CD8-positive, alpha-beta memory T cell (primary cell): ENCODE data around the gene TRPC3. TPM values are rescaled to one million over a fixed set of nuclear protein-coding genes. Genes with fewer than 3 reads are reported as not detected.
A peak's percentile ranks its signal among the peaks of the same experiment; 100 is the strongest.
"Not testable (repeated sequence)": the region's sequence is repeated elsewhere in the genome, so short reads cannot be mapped to it uniquely, and the experiment has no call there.

Experiments used
- CTCF ChIA-PET: fragments of 350-600 bp; sonication (Branson Sonifier 250); formaldehyde crosslinking; loops from one replicate; lab custom pipeline; 2021; ENCODE audit warnings: antibody characterized with exemption; lab: Charles Lee
- POLR2A ChIA-PET: fragments of 350-600 bp; sonication (Branson Sonifier 250); formaldehyde crosslinking; loops from one replicate; lab custom pipeline; 2021; ENCODE audit warnings: antibody characterized with exemption; lab: Charles Lee
- DNase-seq, 5 donors: peaks; one replicate each; pipeline versions ENCODE4 v3.0.0 to v3.0.0-alpha.2; 2020 to 2022; ENCODE audit warnings: mixed read lengths in 1 of 5
- H3K27ac ChIP-seq: one replicate; pipeline ENCODE4 v1.7.0; 2013; ENCODE audit warnings: low read depth, mild to moderate bottlenecking, low read length, moderate library complexity
- H3K27me3 ChIP-seq: 2 replicates; pipeline ENCODE4 v1.7.0; 2013; ENCODE audit warnings: low read length, mild to moderate bottlenecking; ENCODE audit not compliant: insufficient read depth, poor library complexity, severe bottlenecking
- H3K36me3 ChIP-seq: 2 replicates; pipeline ENCODE4 v1.7.0; 2013; ENCODE audit warnings: mild to moderate bottlenecking, low read length, moderate library complexity; ENCODE audit not compliant: insufficient read depth
- H3K4me1 ChIP-seq: 2 replicates; pipeline ENCODE4 v1.7.0; 2013; ENCODE audit warnings: mild to moderate bottlenecking, low read length, moderate library complexity; ENCODE audit not compliant: insufficient read depth
- H3K4me3 ChIP-seq: 2 replicates; pipeline ENCODE4 v1.7.0; 2013; ENCODE audit warnings: mild to moderate bottlenecking, low read length
- H3K9me3 ChIP-seq: 2 replicates; pipeline ENCODE4 v1.7.0; 2013; ENCODE audit warnings: mild to moderate bottlenecking, low read length
- H3K27ac Mint-ChIP-seq, 8 donors: one replicate each; pipeline ENCODE4 v1.8.0; 2020 to 2021; ENCODE audit warnings: mixed read lengths in 8 of 8, mild to moderate bottlenecking in 6 of 8, inconsistent platforms in 3 of 8, moderate library complexity in 3 of 8
- H3K27me3 Mint-ChIP-seq, 2 donors: one replicate each; pipeline ENCODE4 v1.8.0; 2020 to 2021; ENCODE audit warnings: mixed read lengths in 2 of 2, mild to moderate bottlenecking in 1 of 2, moderate library complexity in 1 of 2
- H3K36me3 Mint-ChIP-seq, 3 donors: one replicate each; pipeline ENCODE4 v1.8.0; 2020 to 2021; ENCODE audit warnings: mixed read lengths in 3 of 3, inconsistent platforms in 1 of 3, mild to moderate bottlenecking in 1 of 3
- H3K4me1 Mint-ChIP-seq, 3 donors: one replicate each; pipeline ENCODE4 v1.8.0; 2020 to 2021; ENCODE audit warnings: mixed read lengths in 3 of 3, inconsistent platforms in 1 of 3, mild to moderate bottlenecking in 1 of 3
- H3K4me3 Mint-ChIP-seq, 7 donors: one replicate each; pipeline ENCODE4 v1.8.0; 2020 to 2021; ENCODE audit warnings: mixed read lengths in 7 of 7, mild to moderate bottlenecking in 6 of 7, moderate library complexity in 4 of 7, inconsistent platforms in 2 of 7
- H3K9me3 Mint-ChIP-seq, 5 donors: one replicate each; pipeline ENCODE4 v1.8.0; 2020 to 2022; ENCODE audit warnings: mixed read lengths in 5 of 5, mild to moderate bottlenecking in 3 of 5, moderate library complexity in 2 of 5, inconsistent platforms in 1 of 5
- polyA plus RNA-seq: library from polyadenylated mRNA; unstranded; fragments of 300-500 nt; fragmentation: Illumina TruSeq; gene quantifications from one replicate; pipeline ENCODE4 v1.2.3, GENCODE V29; 2021
- total RNA-seq, 2 experiments: library from RNA; stranded (reverse); gene quantifications; one replicate each; pipeline ENCODE4 v1.2.3, GENCODE V29; 2021

TRPC3 gene
- total and polyA plus RNA-seq, 3 experiments from 2014 or later: 0.15 to 0.35 TPM; not detected in 1

GRCh38 chr4:121926490-121926889, 25.4 kb downstream of the TRPC3 start:
- H3K9me3 ChIP-seq, H3K4me3 Mint-ChIP-seq, DNase-seq, H3K27me3 ChIP-seq, H3K36me3 Mint-ChIP-seq, H3K4me1 ChIP-seq, H3K4me3 ChIP-seq, H3K27ac ChIP-seq, CTCF ChIA-PET, H3K4me1 Mint-ChIP-seq, H3K36me3 ChIP-seq, POLR2A ChIA-PET, H3K9me3 Mint-ChIP-seq: not testable (repeated sequence)
- H3K27me3 Mint-ChIP-seq: peaks cover 3 to 29% of the 10 kb centered on the region in 2 donors
- H3K27ac Mint-ChIP-seq: peak overlapping the region in 1 of 8 donors; percentile 16

GRCh38 chr4:121923306-121923705, 28.6 kb downstream of the TRPC3 start:
- Mint-ChIP-seq H3K36me3 (no peaks in the 10 kb centered on the region), H3K4me1 (no peaks in the 10 kb centered on the region), H3K4me3 (no peak overlapping the region), H3K27me3 (peaks cover 0 to 17% of the 10 kb centered on the region in 2 donors), H3K9me3 (no peaks in the 10 kb centered on the region), H3K27ac (no peak overlapping the region)
- no peak for DNase-seq
- ChIA-PET CTCF (interaction anchor here (1.3 kb wide), 1 partner anchor 28 kb away, joined by 3 read pairs; no protein-coding TSS in a partner anchor), POLR2A (no interaction called here)
- H3K27ac ChIP-seq: no peak overlapping the region
- no peaks in the 10 kb centered on the region for H3K9me3 ChIP-seq
- no peaks in the 10 kb centered on the region for H3K4me1 ChIP-seq
- no peaks in the 10 kb centered on the region for H3K27me3 ChIP-seq
- H3K4me3 ChIP-seq: no peak overlapping the region
- H3K36me3 ChIP-seq: no peaks in the 10 kb centered on the region

- no peak overlapping the region for H3K27ac Mint-ChIP-seq
- no peaks in the 10 kb centered on the region for H3K27me3 ChIP-seq
- no peak for DNase-seq
- H3K4me3 Mint-ChIP-seq: no peak overlapping the region
- ChIA-PET POLR2A (no interaction called here), CTCF (no interaction called here)
- H3K4me3 ChIP-seq: no peak overlapping the region
- no peaks in the 10 kb centered on the region for H3K4me1 ChIP-seq
- peaks cover 7 to 10% (median 8%) of the 10 kb centered on the region in 3 donors for H3K4me1 Mint-ChIP-seq
- H3K9me3 Mint-ChIP-seq: no peaks in the 10 kb centered on the region
- peaks cover 0 to 3% (median 0%) of the 10 kb centered on the region in 3 donors for H3K36me3 Mint-ChIP-seq
- H3K36me3 ChIP-seq: no peaks in the 10 kb centered on the region
- H3K27me3 Mint-ChIP-seq: peaks cover 0 to 8% of the 10 kb centered on the region in 2 donors
- H3K9me3 ChIP-seq: no peaks in the 10 kb centered on the region
- no peak overlapping the region for H3K27ac ChIP-seq
Measured at GRCh38 chr4:121913667-121914066, 38.2 kb downstream of the TRPC3 start.

GRCh38 chr4:121908346-121908745, 43.5 kb downstream of the TRPC3 start:
- no peak overlapping the region for H3K27ac ChIP-seq
- peaks cover 0 to 2% (median 0%) of the 10 kb centered on the region in 3 donors for H3K36me3 Mint-ChIP-seq
- DNase-seq: no peak
- H3K27me3 ChIP-seq: no peaks in the 10 kb centered on the region
- H3K4me1 ChIP-seq: no peaks in the 10 kb centered on the region
- no peaks in the 10 kb centered on the region for H3K9me3 Mint-ChIP-seq
- no peaks in the 10 kb centered on the region for H3K4me1 Mint-ChIP-seq
- no peak overlapping the region for H3K4me3 Mint-ChIP-seq
- no peaks in the 10 kb centered on the region for H3K36me3 ChIP-seq
- ChIA-PET POLR2A (no interaction called here), CTCF (no interaction called here)
- no peak overlapping the region for H3K27ac Mint-ChIP-seq
- H3K4me3 ChIP-seq: no peak overlapping the region
- no peaks in the 10 kb centered on the region for H3K9me3 ChIP-seq
- H3K27me3 Mint-ChIP-seq: peaks cover 2 to 14% of the 10 kb centered on the region in 2 donors

DNA sequence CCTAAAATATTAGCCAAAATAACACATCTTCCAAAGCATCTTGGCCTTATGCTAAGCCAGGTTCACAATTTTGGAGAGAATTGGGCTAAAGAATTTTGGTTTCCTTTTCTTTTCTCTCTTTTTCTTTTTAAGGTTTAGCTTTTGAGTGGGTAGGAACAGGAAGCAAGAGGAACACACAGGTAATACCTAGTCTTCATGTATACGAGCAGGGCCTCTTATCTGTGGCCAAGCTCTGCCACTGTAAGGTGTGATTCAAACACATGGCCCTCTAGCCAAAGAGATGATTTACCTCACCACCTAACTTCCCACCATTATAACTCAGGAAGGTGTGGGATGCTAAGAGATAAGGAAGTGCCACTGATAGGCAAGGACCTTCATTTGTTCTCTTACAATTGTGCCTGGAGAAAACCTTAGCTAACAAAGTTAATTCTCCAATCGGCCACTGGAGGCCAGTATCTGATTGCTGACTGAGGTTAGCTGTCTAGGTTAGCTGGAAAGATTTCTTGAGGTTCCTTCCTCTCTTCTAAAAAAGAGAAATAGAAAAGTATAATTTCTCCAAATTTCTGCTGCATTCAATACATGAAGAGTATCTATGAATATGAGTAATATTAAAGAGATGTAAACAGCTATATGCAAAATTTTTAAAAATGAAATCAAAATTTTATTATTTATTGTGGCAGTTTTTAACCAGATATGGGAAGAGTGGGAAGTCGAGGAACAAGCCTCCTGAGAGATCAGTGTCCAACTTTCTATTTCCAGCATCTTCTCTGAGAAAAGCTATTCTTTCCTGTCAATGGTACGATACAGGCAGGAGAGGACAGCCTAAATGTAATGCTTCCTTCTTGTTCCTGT, 51.5 kb downstream of the TRPC3 start:
- POLR2A ChIA-PET: no interaction called here
- H3K4me1 Mint-ChIP-seq: peaks cover 6 to 8% (median 7%) of the 10 kb centered on the region in 3 donors
- peaks cover 0 to 2% (median 0%) of the 10 kb centered on the region in 3 donors for H3K36me3 Mint-ChIP-seq
- H3K9me3 ChIP-seq: no peaks in the 10 kb centered on the region
- H3K4me3 ChIP-seq: no peak overlapping the region
- no peak overlapping the region for H3K4me3 Mint-ChIP-seq
- H3K27ac ChIP-seq: no peak overlapping the region
- H3K27ac Mint-ChIP-seq: no peak overlapping the region
- peaks cover 3% of the 10 kb centered on the region for H3K4me1 ChIP-seq
- H3K27me3 ChIP-seq: no peaks in the 10 kb centered on the region
- H3K36me3 ChIP-seq: no peaks in the 10 kb centered on the region
- CTCF ChIA-PET: interaction anchor here (0.8 to 2.1 kb wide), 16 partner anchors 15 to 1032 kb away, joined by 3 to 24 read pairs (median 4); partner anchors contain the start of gene BBS7
- H3K9me3 Mint-ChIP-seq: no peaks in the 10 kb centered on the region
- peak; percentile 33 to 57 (median 38) for DNase-seq
- H3K27me3 Mint-ChIP-seq: peaks cover 5 to 12% of the 10 kb centered on the region in 2 donors

DNA sequence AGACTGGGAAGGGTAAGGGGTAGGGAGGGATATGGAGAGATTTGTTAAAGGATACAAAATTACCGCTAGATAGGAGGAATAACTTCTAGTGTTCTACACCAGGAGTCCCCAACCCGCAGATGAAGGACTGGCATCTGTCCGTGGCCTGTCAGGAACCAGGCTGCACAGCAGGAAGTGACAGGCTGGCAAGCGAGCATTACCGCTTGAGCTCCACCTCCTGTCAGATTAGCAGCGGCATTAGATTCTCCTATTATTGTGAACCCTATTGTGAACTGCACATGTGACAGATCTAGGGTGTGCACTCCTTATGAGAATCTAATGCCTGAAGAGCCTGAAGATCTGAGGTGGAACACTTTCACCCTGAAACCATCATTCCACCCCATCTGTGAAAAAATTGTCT, 53.7 kb downstream of the TRPC3 start:
- CTCF ChIA-PET: no interaction called here
- POLR2A ChIA-PET: no interaction called here
- peak in 2 of 5 donors; percentile 4 to 7 for DNase-seq

GRCh38 chr4:121888134-121888533, 63.7 kb downstream of the TRPC3 start:
- CTCF ChIA-PET: no interaction called here

More for the DNA sequence above, 53.7 kb downstream of the TRPC3 start:
- peak overlapping the region in 3 of 7 donors; percentile 11 to 37 (median 35) for H3K4me3 Mint-ChIP-seq
- Histone ChIP-seq H3K36me3 (no peaks in the 10 kb centered on the region), H3K4me1 (peaks cover 3% of the 10 kb centered on the region), H3K9me3 (no peaks in the 10 kb centered on the region), H3K27me3 (no peaks in the 10 kb centered on the region), H3K4me3 (no peak overlapping the region), H3K27ac (no peak overlapping the region)
- H3K27me3 Mint-ChIP-seq: peaks cover 1 to 5% of the 10 kb centered on the region in 2 donors
- H3K36me3 Mint-ChIP-seq: no peaks in the 10 kb centered on the region
- peaks cover 6 to 8% (median 7%) of the 10 kb centered on the region in 3 donors for H3K4me1 Mint-ChIP-seq
- H3K27ac Mint-ChIP-seq: no peak overlapping the region
- no peaks in the 10 kb centered on the region for H3K9me3 Mint-ChIP-seq

DNA sequence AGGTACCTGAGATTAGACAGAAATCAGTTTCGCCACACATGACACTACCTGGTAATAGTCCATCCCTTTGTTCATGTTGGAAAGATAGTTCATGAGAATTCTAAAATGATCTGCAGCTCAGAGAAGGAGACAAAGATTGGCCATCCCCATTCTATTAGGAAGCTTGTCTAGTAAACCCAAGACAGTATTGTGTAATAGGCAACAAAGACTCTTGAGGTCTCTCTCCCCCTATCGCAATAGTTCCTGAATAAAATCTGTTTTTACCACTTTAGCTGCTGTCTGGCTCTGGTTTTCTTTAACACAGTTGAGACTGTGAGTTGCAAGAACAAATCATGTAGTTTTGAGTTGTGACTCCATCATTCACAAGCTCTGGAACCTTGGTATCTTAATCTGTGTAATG, 66.7 kb downstream of the TRPC3 start:
- no peaks in the 10 kb centered on the region for H3K9me3 ChIP-seq
- no peak for DNase-seq
- Mint-ChIP-seq H3K36me3 (peaks cover 0 to 6% (median 0%) of the 10 kb centered on the region in 3 donors), H3K9me3 (no peaks in the 10 kb centered on the region), H3K4me3 (no peak overlapping the region), H3K4me1 (no peaks in the 10 kb centered on the region), H3K27ac (no peak overlapping the region), H3K27me3 (peaks cover 13 to 52% of the 10 kb centered on the region in 2 donors)
- no peaks in the 10 kb centered on the region for H3K4me1 ChIP-seq
- H3K36me3 ChIP-seq: no peaks in the 10 kb centered on the region
- H3K27ac ChIP-seq: no peak overlapping the region
- H3K27me3 ChIP-seq: no peaks in the 10 kb centered on the region
- CTCF ChIA-PET: interaction anchor here (1.7 kb wide), 1 partner anchor 16 kb away, joined by 5 read pairs; no protein-coding TSS in a partner anchor
- no peak overlapping the region for H3K4me3 ChIP-seq
- POLR2A ChIA-PET: no interaction called here

More at GRCh38 chr4:121888134-121888533, 63.7 kb downstream of the TRPC3 start:
- Histone ChIP-seq H3K27me3 (no peaks in the 10 kb centered on the region), H3K9me3 (no peaks in the 10 kb centered on the region), H3K4me3 (no peak overlapping the region), H3K4me1 (no peaks in the 10 kb centered on the region), H3K27ac (no peak overlapping the region), H3K36me3 (no peaks in the 10 kb centered on the region)
- POLR2A ChIA-PET: no interaction called here
- Mint-ChIP-seq H3K9me3 (no peaks in the 10 kb centered on the region), H3K27me3 (peaks cover 11 to 53% of the 10 kb centered on the region in 2 donors), H3K4me3 (no peak overlapping the region), H3K36me3 (peaks cover 0 to 6% (median 0%) of the 10 kb centered on the region in 3 donors), H3K27ac (no peak overlapping the region), H3K4me1 (no peaks in the 10 kb centered on the region)
- no peak for DNase-seq
